ENCODE data around the gene CAMK1G. TPM values are rescaled to one million over a fixed set of nuclear protein-coding genes. Genes with fewer than 3 reads are reported as not detected.

CAMK1G gene
- total and polyA plus RNA-seq, 2 of the 4 experiments (the other 2 are of a cell fraction) = 0.72 to 1.8 TPM

- Histone ChIP-seq H2BK120ac (ENCODE audit: low read depth, low read length) (no peak overlapping the region), H3K9ac (ENCODE audit: low read depth, low read length) (no peak overlapping the region), H3K4me1 (ENCODE audit: control insufficient read depth, insufficient read depth, low read length) (no peaks in the 10 kb centered on the region), H2BK15ac (ENCODE audit: low read depth, low read length) (no peak overlapping the region), H3K27me3 (ENCODE audit: control insufficient read depth, insufficient read depth, low read length) (no peaks in the 10 kb centered on the region), H3K4me3 (ENCODE audit: insufficient read depth, low read depth, low read length) (no peak overlapping the region), H2AFZ (replicated peaks; ENCODE audit: low read length, poor library complexity) (no peak overlapping the region), H3K79me1 (ENCODE audit: low read depth in 1 of 2, low read length in 2 of 2) (no peaks in the 10 kb centered on the region), H2AK9ac (replicated peaks; ENCODE audit: low read depth, low read length, poor library complexity) (no peak overlapping the region), H3K9me3 (ENCODE audit: control insufficient read depth, insufficient read depth, low read length) (no peaks in the 10 kb centered on the region), H4K91ac (ENCODE audit: insufficient read depth, low read depth, low read length) (no peak overlapping the region), H4K8ac (ENCODE audit: low read depth in 2 of 2, low read length in 2 of 2) (no peak overlapping the region), H3K14ac (replicated peaks; ENCODE audit: low read depth, low read length) (no peak overlapping the region), H3K56ac (ENCODE audit: extremely low read depth, insufficient read depth, low read length) (no peak overlapping the region), H2AK5ac (ENCODE audit: low read depth, low read length) (no peak overlapping the region), H3K4ac (ENCODE audit: low read depth, low read length) (no peak overlapping the region), H3K9me1 (ENCODE audit: insufficient read depth, low read length) (no peaks in the 10 kb centered on the region), H2BK5ac (ENCODE audit: low read depth, low read length, poor library complexity, severe bottlenecking) (no peak overlapping the region), H3K36me3 (ENCODE audit: control insufficient read depth, insufficient read depth, low read length) (no peaks in the 10 kb centered on the region), H3K18ac (ENCODE audit: low read depth, low read length) (no peak overlapping the region), H3K23ac (ENCODE audit: low read depth, low read length) (no peak overlapping the region), H4K20me1 (ENCODE audit: insufficient read depth, low read length) (no peaks in the 10 kb centered on the region), H3K4me2 (ENCODE audit: low read depth, low read length) (no peak overlapping the region), H3K27ac (ENCODE audit: insufficient read depth, low read length) (no peak overlapping the region), H2BK20ac (ENCODE audit: low read depth, low read length) (no peak overlapping the region), H4K5ac (ENCODE audit: low read depth, low read length) (no peak overlapping the region)
- POLR2A ChIA-PET (ENCODE audit: unreplicated experiment) = no interaction called here
- intact Hi-C loops (cut with micrococcal nuclease) (no loop called here), dilution Hi-C loops (cut with HindIII; ENCODE audit: low sequenced_read_pairs, unreplicated experiment) (no loop called here), in situ Hi-C loops (cut with MboI; ENCODE audit: low sequenced_read_pairs) (no loop called here)
- 80% methylated on average over 1 of the region's 10 CpGs; no CpG with 5 or more reads in 1 of the 2 experiments for WGBS, 2 experiments (ENCODE audit: extremely low coverage in 2 of 2, insufficient read length in 1 of 2)
- BruUV-seq (replicated peaks) = no TSS peak
- ATAC-seq (ENCODE audit: low read depth) (no peak), DNase-seq (no peak)
- CTCF ChIA-PET = interaction anchor here (1.7 kb wide), 1 partner anchor 27 kb away, joined by 3 read pairs; no protein-coding TSS in a partner anchor
- TF ChIP-seq RAD21 (IDR thresholded peaks at IDR 0.05; ENCODE audit: low read length) (no peak), CEBPB (IDR thresholded peaks at IDR 0.05; ENCODE audit: low read depth, low read length) (no peak), MAZ (IDR thresholded peaks at IDR 0.05; ENCODE audit: borderline replicate concordance, low read depth, low read length) (no peak), CTCF (conservative IDR thresholded peaks at IDR 0.05; ENCODE audit: low read depth, low read length) (no peak), CHD1 (IDR thresholded peaks at IDR 0.05; ENCODE audit: low read depth, low read length) (no peak), MXI1 (IDR thresholded peaks at IDR 0.05; ENCODE audit: borderline replicate concordance, low read depth, low read length) (no peak), SMC3 (IDR thresholded peaks at IDR 0.05; ENCODE audit: low read depth, low read length) (no peak), RCOR1 (IDR thresholded peaks at IDR 0.05; ENCODE audit: insufficient replicate concordance, low read length) (no peak), POLR2A (IDR thresholded peaks at IDR 0.05; ENCODE audit: low read depth, low read length) (no peak)
Observed at GRCh38 chr1:209617047-209617673, 33.6 kb downstream of the CAMK1G start.

All from IMR-90 (cell line).